Liver (tissue), 9 donors: ENCODE measurements around the gene DCC. TPM values are rescaled to one million over a fixed set of nuclear protein-coding genes. Genes with fewer than 3 reads are reported as not detected.

Experiments
- DNase-seq: peaks from one replicate; pipeline ENCODE4 v3.0.0-alpha.2; 2017; ENCODE audit warnings: low spot score
- H3K27ac ChIP-seq, 2 donors: one replicate each; pipeline ENCODE4 v1.7.0; 2013; ENCODE audit warnings: inconsistent platforms in 2 of 2, low read length in 2 of 2, control low read depth in 1 of 2, low read depth in 1 of 2, mild to moderate bottlenecking in 1 of 2
- H3K27me3 ChIP-seq, 4 donors: one replicate each; pipeline versions ENCODE4 v1.6.1 to v1.7.0; 2013; ENCODE audit warnings: low read length in 3 of 4, inconsistent platforms in 1 of 4, mild to moderate bottlenecking in 1 of 4, moderate library complexity in 1 of 4; ENCODE audit not compliant: control insufficient read depth in 4 of 4, insufficient read depth in 4 of 4
- H3K36me3 ChIP-seq, 4 donors: one replicate each; pipeline versions ENCODE4 v1.6.1 to v1.7.0; 2013; ENCODE audit warnings: low read length in 3 of 4, mild to moderate bottlenecking in 3 of 4, low read depth in 1 of 4, moderate library complexity in 1 of 4; ENCODE audit not compliant: control insufficient read depth in 4 of 4, insufficient read depth in 3 of 4
- H3K4me1 ChIP-seq, 4 donors: one replicate each; pipeline versions ENCODE4 v1.6.1 to v1.7.0; 2013; ENCODE audit warnings: low read length in 3 of 4, mild to moderate bottlenecking in 3 of 4, moderate library complexity in 1 of 4; ENCODE audit not compliant: control insufficient read depth in 4 of 4, insufficient read depth in 4 of 4
- H3K4me3 ChIP-seq, 3 donors: one replicate each; pipeline versions ENCODE4 v1.6.1 to v1.7.0; 2013; ENCODE audit warnings: low read length in 3 of 3, control low read depth in 1 of 3, low read depth in 1 of 3, mild to moderate bottlenecking in 1 of 3
- H3K9ac ChIP-seq, 2 donors: one replicate each; pipeline ENCODE4 v1.7.0; 2013; ENCODE audit warnings: low read length in 2 of 2, mild to moderate bottlenecking in 2 of 2, moderate library complexity in 2 of 2, control low read depth in 1 of 2, low read depth in 1 of 2
- H3K9me3 ChIP-seq, 4 donors: one replicate each; pipeline versions ENCODE4 v1.6.1 to v1.7.0; 2013; ENCODE audit warnings: low read length in 3 of 4; ENCODE audit not compliant: control insufficient read depth in 4 of 4
- ATF3 ChIP-seq: IDR thresholded peaks from 2 replicates; pipeline ENCODE4 v1.6.1; 2016; ENCODE audit warnings: antibody characterized with exemption
- CTCF ChIP-seq: fragments of 150-350 bp; IDR thresholded peaks from 2 replicates; pipeline ENCODE4 v1.5.1; 2017; ENCODE audit warnings: improper control_type of control experiment, low read depth, low read length; ENCODE audit not compliant: missing input control
- EGR1 ChIP-seq, 2 donors: IDR thresholded peaks; 2 replicates each; pipeline ENCODE4 v1.6.1; 2016 to 2018; ENCODE audit warnings: antibody characterized with exemption in 2 of 2, low read depth in 2 of 2
- FOXA1 ChIP-seq: IDR thresholded peaks from 2 replicates; pipeline ENCODE4 v1.6.1; 2016; ENCODE audit warnings: antibody characterized with exemption
- FOXA2 ChIP-seq: IDR thresholded peaks from 2 replicates; pipeline ENCODE4 v1.6.1; 2016; ENCODE audit warnings: antibody characterized with exemption
- GABPA ChIP-seq, 2 donors: IDR thresholded peaks in 1 of 2; conservative IDR thresholded peaks in 1 of 2; 2 replicates each; pipeline ENCODE4 v1.6.1; 2016; ENCODE audit warnings: antibody characterized with exemption in 2 of 2, mild to moderate bottlenecking in 1 of 2, moderate library complexity in 1 of 2
- HNF4A ChIP-seq, 2 donors: conservative IDR thresholded peaks; 2 replicates each; pipeline ENCODE4 v1.6.1; 2016; ENCODE audit warnings: antibody characterized with exemption in 2 of 2, mild to moderate bottlenecking in 2 of 2
- HNF4G ChIP-seq: IDR thresholded peaks from 2 replicates; pipeline ENCODE4 v1.6.1; 2016; ENCODE audit warnings: antibody characterized with exemption
- JUND ChIP-seq, 2 donors: IDR thresholded peaks; 2 replicates each; pipeline ENCODE4 v1.6.1; 2016; ENCODE audit warnings: antibody characterized with exemption in 2 of 2
- MAX ChIP-seq: IDR thresholded peaks from 2 replicates; pipeline ENCODE4 v1.6.1; 2016; ENCODE audit warnings: antibody characterized with exemption
- NR2F2 ChIP-seq: IDR thresholded peaks from 2 replicates; pipeline ENCODE4 v1.6.1; 2016; ENCODE audit warnings: antibody characterized with exemption
- RAD21 ChIP-seq, 2 donors: IDR thresholded peaks; 2 replicates each; pipeline ENCODE4 v1.6.1; 2016; ENCODE audit warnings: antibody characterized with exemption in 2 of 2, mild to moderate bottlenecking in 2 of 2
- REST ChIP-seq: IDR thresholded peaks from 2 replicates; pipeline ENCODE4 v1.6.1; 2016; ENCODE audit warnings: antibody characterized with exemption, mild to moderate bottlenecking
- RXRA ChIP-seq, 2 donors: IDR thresholded peaks; 2 replicates each; pipeline ENCODE4 v1.6.1; 2017 to 2018; ENCODE audit warnings: antibody characterized with exemption in 2 of 2, mild to moderate bottlenecking in 1 of 2
- TAF1 ChIP-seq: conservative IDR thresholded peaks from 2 replicates; pipeline ENCODE4 v1.6.1; 2016; ENCODE audit warnings: antibody characterized with exemption, mild to moderate bottlenecking
- YY1 ChIP-seq: IDR thresholded peaks from 2 replicates; pipeline ENCODE4 v1.6.1; 2016; ENCODE audit warnings: antibody characterized with exemption, mild to moderate bottlenecking
- WGBS: extraction: QIAGEN DNeasy Blood & Tissue Kit; methylation state at CpG from one replicate; pipeline ENCODE4 v1.1.7; 2013; 5-methylcytosine and 5-hydroxymethylcytosine counted together
- polyA plus RNA-seq, 2 donors: library from polyadenylated mRNA; stranded (reverse) in 1 of 2; unstranded in 1 of 2; fragments of 200-250 nt in 1 of 2; fragments of >200 nt in 1 of 2; fragmentation: Nextera tagmentation in 1 of 2; extraction: Ambion mirVana in 1 of 2; gene quantifications; one replicate each; pipeline versions ENCODE4 v1.2.1 to v1.2.3, GENCODE V29; 2013 to 2015
- total RNA-seq, 2 donors: library from RNA; depleted of rRNA; stranded (reverse); fragments of >200 nt; gene quantifications; one replicate each; pipeline ENCODE4 v1.2.3, GENCODE V29; 2014
- donor health status: healthy.
- donor health status: healthy.
- donor health status: healthy.
- donor health status: healthy.
- donor health status: healthy.

The DCC gene
- total and polyA plus RNA-seq, 4 donors: under 0.01 to 0.03 TPM; not detected in 2

- TF ChIP-seq REST: no peak
These were observed 87.7 kb downstream of the DCC start (continued) for GRCh38 chr18:52427521-52428175.

- Histone ChIP-seq H3K4me1 (no peaks in the 10 kb centered on the region), H3K4me3 (no peak overlapping the region), H3K36me3 (no peaks in the 10 kb centered on the region), H3K9ac (no peak overlapping the region), H3K9me3 (no peaks in the 10 kb centered on the region), H3K27me3 (no peaks in the 10 kb centered on the region), H3K27ac (no peak overlapping the region)
- WGBS: 53% methylated on average over 5 of the region's 5 CpGs
- TF ChIP-seq EGR1 (IDR thresholded peaks at IDR 0.05; ENCODE audit: low read depth in 2 of 2) (no peak), RAD21 (IDR thresholded peaks at IDR 0.05) (no peak), TAF1 (no peak), YY1 (no peak), HNF4A (conservative IDR thresholded peaks at IDR 0.05) (no peak), RXRA (IDR thresholded peaks at IDR 0.05) (no peak), GABPA (IDR thresholded peaks at IDR 0.05 in 1 of 2, conservative IDR thresholded peaks at IDR 0.05 in 1 of 2) (no peak), FOXA2 (no peak), REST (no peak), HNF4G (no peak)
- DNase-seq: no peak
These were observed 91.7 kb downstream of the DCC start for GRCh38 chr18:52431683-52432082.

GRCh38 chr18:52433797-52434196 is 93.8 kb downstream of the DCC start:
- H3K9me3 ChIP-seq: no peaks in the 10 kb centered on the region
- no peak overlapping the region for H3K4me3 ChIP-seq
- no peaks in the 10 kb centered on the region for H3K27me3 ChIP-seq
- H3K27ac ChIP-seq: no peak overlapping the region
- no peak for DNase-seq
- TF ChIP-seq RXRA (IDR thresholded peaks at IDR 0.05) (no peak), NR2F2 (no peak), FOXA1 (no peak), EGR1 (IDR thresholded peaks at IDR 0.05; ENCODE audit: low read depth in 2 of 2) (no peak), JUND (IDR thresholded peaks at IDR 0.05) (no peak), CTCF (no peak), ATF3 (no peak), HNF4A (conservative IDR thresholded peaks at IDR 0.05) (no peak), MAX (no peak), TAF1 (no peak)
- H3K4me1 ChIP-seq: no peaks in the 10 kb centered on the region
- H3K9ac ChIP-seq: no peak overlapping the region
- no peaks in the 10 kb centered on the region for H3K36me3 ChIP-seq
